Inferior parietal cortex (tissue), 1 donor: ENCODE measurements around the gene CRY2.

Source experiments
- DNase-seq: peaks from one replicate; pipeline ENCODE4 v3.0.0-alpha.2; 2016; ENCODE audit errors: extremely low spot score

The CRY2 gene

GRCh38 chr11:45918331-45918941, 71.2 kb downstream of the CRY2 start:
- peak; percentile 80 for DNase-seq

- no peak for DNase-seq
Observed at GRCh38 chr11:45918962-45919675, 71.8 kb downstream of the CRY2 start.

GRCh38 chr11:45919806-45920530, 72.7 kb downstream of the CRY2 start:
- no peak for DNase-seq

GRCh38 chr11:45920531-45921477, 73.5 kb downstream of the CRY2 start:
- no peak for DNase-seq

GRCh38 chr11:45921561-45922424, 74.5 kb downstream of the CRY2 start:
- DNase-seq = no peak

GRCh38 chr11:45922425-45923082, 75.3 kb downstream of the CRY2 start, which contains the start of gene LARGE2:
TSS of gene LARGE2 (plus strand) at chr11:45922656. CDS start at chr11:45922883, 227 bp downstream.
- no peak for DNase-seq

GRCh38 chr11:45924036-45924915, 77.0 kb downstream of the CRY2 start:
- no peak for DNase-seq

- no peak for DNase-seq
Observed at GRCh38 chr11:45924927-45925326, 77.7 kb downstream of the CRY2 start.

- no peak for DNase-seq
Observed at GRCh38 chr11:45925550-45925949, 78.3 kb downstream of the CRY2 start.

GRCh38 chr11:45926001-45926401, 78.7 kb downstream of the CRY2 start:
- no peak for DNase-seq

GRCh38 chr11:45926536-45927331, 79.5 kb downstream of the CRY2 start:
- DNase-seq = no peak

GRCh38 chr11:45927332-45927683, 80.0 kb downstream of the CRY2 start:
- no peak for DNase-seq

- no peak for DNase-seq
Observed at GRCh38 chr11:45927684-45928413, 80.6 kb downstream of the CRY2 start.

GRCh38 chr11:45928535-45929215, 81.4 kb downstream of the CRY2 start:
- DNase-seq = no peak

GRCh38 chr11:45929486-45930030, 82.3 kb downstream of the CRY2 start:
- DNase-seq = no peak

GRCh38 chr11:45930031-45930794, 82.9 kb downstream of the CRY2 start:
- DNase-seq = no peak
